ENCODE data around the gene FAM200B.
"Not testable (repeated sequence)": the region's sequence is repeated elsewhere in the genome, so short reads cannot be mapped to it uniquely, and the experiment has no call there.

Gene FAM200B

GRCh38 chr4:15718465-15718864, 36.8 kb downstream of the FAM200B start:
- Mint-ChIP-seq H3K9me3 (no peaks in the 10 kb centered on the region), H3K4me3 (no peak overlapping the region)

DNA sequence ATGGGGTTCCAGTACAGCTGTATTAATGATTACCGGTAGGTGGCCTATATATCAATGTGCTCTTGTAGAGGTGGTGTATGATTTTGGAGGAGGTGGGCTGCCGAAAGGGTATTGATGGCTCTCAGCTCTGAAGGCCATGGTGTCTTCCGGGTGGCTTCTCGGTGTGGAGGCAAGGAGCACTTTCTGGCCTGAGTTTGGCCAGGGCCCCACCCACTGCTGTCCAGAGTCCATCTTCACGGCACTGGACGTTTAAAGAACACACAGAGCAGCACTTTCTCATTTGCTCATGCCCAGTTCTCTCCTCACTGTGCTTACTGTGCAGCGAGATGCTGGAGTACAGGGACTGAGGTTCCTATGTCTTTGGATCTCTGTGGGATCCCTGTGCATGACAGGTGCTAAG, 37.3 kb downstream of the FAM200B start:
- Mint-ChIP-seq H3K27ac (no peak overlapping the region), H3K27me3 (ENCODE audit: low read depth) (no peaks in the 10 kb centered on the region), H3K36me3 (ENCODE audit: low read depth) (no peaks in the 10 kb centered on the region), H3K9me3 (no peaks in the 10 kb centered on the region), H3K4me3 (no peak overlapping the region), H3K4me1 (peaks cover 15% of the 10 kb centered on the region)
- TF ChIP-seq CTCF (IDR thresholded peaks at IDR 0.05; ENCODE audit: unreplicated experiment in 3 of 3): no peak

More at GRCh38 chr4:15718465-15718864, 36.8 kb downstream of the FAM200B start:
- H3K4me1 Mint-ChIP-seq: peaks cover 15% of the 10 kb centered on the region
- no peak overlapping the region for H3K27ac Mint-ChIP-seq
- no peaks in the 10 kb centered on the region for H3K27me3 Mint-ChIP-seq (ENCODE audit: low read depth)
- H3K36me3 Mint-ChIP-seq (ENCODE audit: low read depth): no peaks in the 10 kb centered on the region
- no peak for TF ChIP-seq CTCF (IDR thresholded peaks at IDR 0.05; ENCODE audit: unreplicated experiment in 3 of 3)

DNA sequence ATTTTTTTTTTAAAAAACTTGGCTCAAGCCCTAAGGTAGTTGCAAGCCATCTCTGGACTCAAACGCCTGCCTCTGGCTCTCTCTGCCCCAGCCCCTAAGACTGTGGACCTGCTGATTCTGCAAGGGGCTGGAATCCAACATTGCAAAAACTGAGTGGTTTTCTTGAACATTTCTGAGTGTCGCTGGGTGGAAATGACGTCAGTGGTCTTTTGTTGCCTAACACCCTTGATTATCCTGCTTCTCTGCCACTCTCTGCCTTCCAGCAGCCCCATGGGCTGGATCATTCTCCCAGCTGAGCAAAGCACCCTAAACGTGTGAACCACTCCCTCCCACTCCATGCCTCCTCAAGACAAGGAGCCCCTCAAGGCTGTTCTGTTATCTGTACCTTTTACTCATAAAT, 37.9 kb downstream of the FAM200B start:
- H3K27ac Mint-ChIP-seq: no peak overlapping the region
- H3K27me3 Mint-ChIP-seq (ENCODE audit: low read depth): no peaks in the 10 kb centered on the region
- no peak for TF ChIP-seq CTCF (IDR thresholded peaks at IDR 0.05; ENCODE audit: unreplicated experiment in 3 of 3)
- H3K4me1 Mint-ChIP-seq: peaks cover 11% of the 10 kb centered on the region
- H3K4me3 Mint-ChIP-seq: no peak overlapping the region
- no peaks in the 10 kb centered on the region for H3K9me3 Mint-ChIP-seq
- no peaks in the 10 kb centered on the region for H3K36me3 Mint-ChIP-seq (ENCODE audit: low read depth)

- no peaks in the 10 kb centered on the region for H3K9me3 Mint-ChIP-seq
- no peaks in the 10 kb centered on the region for H3K27me3 Mint-ChIP-seq (ENCODE audit: low read depth)
- peaks cover 7% of the 10 kb centered on the region for H3K4me1 Mint-ChIP-seq
- no peak overlapping the region for H3K27ac Mint-ChIP-seq
- H3K36me3 Mint-ChIP-seq (ENCODE audit: low read depth): no peaks in the 10 kb centered on the region
- no peak for TF ChIP-seq CTCF (IDR thresholded peaks at IDR 0.05; ENCODE audit: unreplicated experiment in 3 of 3)
- no peak overlapping the region for H3K4me3 Mint-ChIP-seq
Measured at GRCh38 chr4:15720851-15721250, 39.2 kb downstream of the FAM200B start.

- Mint-ChIP-seq H3K27ac (no peak overlapping the region), H3K4me3 (no peak overlapping the region), H3K27me3 (ENCODE audit: low read depth) (no peaks in the 10 kb centered on the region), H3K36me3 (ENCODE audit: low read depth) (no peaks in the 10 kb centered on the region), H3K4me1 (no peaks in the 10 kb centered on the region), H3K9me3 (no peaks in the 10 kb centered on the region)
- TF ChIP-seq CTCF (IDR thresholded peaks at IDR 0.05; ENCODE audit: unreplicated experiment in 3 of 3): no peak
Measured at GRCh38 chr4:15725608-15726007, 44.0 kb downstream of the FAM200B start.

DNA sequence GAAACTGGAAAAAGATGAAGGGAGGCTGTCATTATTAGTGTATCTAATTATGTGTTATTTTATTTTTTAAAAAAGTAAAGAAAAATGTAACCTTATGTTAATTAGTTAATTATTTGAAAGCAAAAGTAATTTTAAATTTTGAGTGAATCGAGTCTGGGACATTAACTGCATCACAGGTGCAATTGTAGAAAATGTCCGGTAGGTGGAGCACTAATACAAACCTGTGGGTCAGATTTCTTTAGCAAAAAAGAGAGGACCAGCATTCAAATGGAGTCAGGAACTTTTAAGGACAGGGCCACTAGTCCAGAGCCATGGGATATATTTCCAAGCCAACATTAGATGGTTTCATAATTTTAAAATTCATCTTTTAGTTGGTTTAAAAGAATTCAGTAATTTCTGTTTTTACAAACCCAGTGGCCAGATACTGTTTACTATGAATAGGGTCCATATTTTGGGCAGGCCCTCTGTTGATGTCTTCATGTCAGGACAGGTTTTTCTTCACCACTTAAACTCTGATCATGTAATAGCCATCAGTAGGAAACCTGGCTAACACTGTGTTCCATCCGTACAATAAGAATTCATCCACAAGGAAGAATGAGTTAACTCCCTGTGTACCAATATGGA, 48.4 kb downstream of the FAM200B start:
- no peak overlapping the region for H3K27ac Mint-ChIP-seq
- no peaks in the 10 kb centered on the region for H3K27me3 Mint-ChIP-seq (ENCODE audit: low read depth)
- H3K4me3 Mint-ChIP-seq: no peak overlapping the region
- H3K36me3 Mint-ChIP-seq (ENCODE audit: low read depth): no peaks in the 10 kb centered on the region
- no peaks in the 10 kb centered on the region for H3K4me1 Mint-ChIP-seq
- TF ChIP-seq CTCF (IDR thresholded peaks at IDR 0.05; ENCODE audit: unreplicated experiment in 3 of 3): peak; percentile 82 to 91 (median 87)
- no peaks in the 10 kb centered on the region for H3K9me3 Mint-ChIP-seq

DNA sequence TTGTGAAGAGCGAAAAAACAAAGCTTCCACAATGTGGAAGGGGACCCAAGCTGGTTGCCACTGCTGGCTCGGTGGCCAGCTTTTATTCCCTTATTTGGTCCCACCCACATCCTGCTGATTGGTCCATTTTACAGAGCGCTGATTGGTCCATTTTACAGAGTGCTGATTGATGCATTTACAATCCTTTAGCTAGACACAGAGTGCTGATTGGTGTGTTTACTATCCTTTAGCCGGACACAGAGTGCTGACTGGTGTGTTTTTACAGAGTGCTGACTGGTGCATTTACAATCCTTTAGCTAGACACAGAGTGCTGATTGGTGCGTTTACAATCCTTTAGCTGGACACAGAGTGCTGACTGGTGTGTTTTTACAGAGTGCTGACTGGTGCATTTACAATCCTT, 51.4 kb downstream of the FAM200B start:
- H3K9me3 Mint-ChIP-seq; H3K4me3 Mint-ChIP-seq; H3K36me3 Mint-ChIP-seq (ENCODE audit: low read depth); H3K4me1 Mint-ChIP-seq; H3K27me3 Mint-ChIP-seq (ENCODE audit: low read depth); H3K27ac Mint-ChIP-seq: not testable (repeated sequence)
